OCI-LY7 (cell line): ENCODE measurements around the gene DPH7. TPM values are rescaled to one million over a fixed set of nuclear protein-coding genes. Genes with fewer than 3 reads are reported as not detected.
"Not testable (repeated sequence)": the region's sequence is repeated elsewhere in the genome, so short reads cannot be mapped to it uniquely, and the experiment has no call there.

Experiments
- BruUV-seq: library from RNA; stranded (reverse); fragments of 400-500 nt; replicated peaks from 2 replicates; lab custom pipeline; 2021; lab: Mats Ljungman, UMichigan
- CTCF ChIA-PET: fragments of 300-600 bp; sonication (Branson Sonifier 250); formaldehyde crosslinking; loops from one replicate; lab custom pipeline; 2022; ENCODE audit warnings: antibody characterized with exemption; ENCODE audit not compliant: unreplicated experiment; lab: Charles Lee
- POLR2A ChIA-PET: fragments of 300-600 bp; sonication (Branson Sonifier 250); formaldehyde crosslinking; loops from one replicate; lab custom pipeline; 2022; ENCODE audit warnings: antibody characterized with exemption; lab: Charles Lee
- DNase-seq: peaks from one replicate; pipeline ENCODE4 v3.0.0-alpha.2; 2015; ENCODE audit warnings: low spot score
- H2AFZ ChIP-seq: fragments of 200-600 bp; sonication (generic), shearing (Covaris generic); 2 replicates; pipeline ENCODE4 v1.6.1; 2014; ENCODE audit warnings: mild to moderate bottlenecking, antibody characterized with exemption, low read length, moderate library complexity
- H3K27ac ChIP-seq: fragments of 200-600 bp; sonication (generic); 2 replicates; pipeline ENCODE4 v1.5.1; 2014; ENCODE audit warnings: mixed run types, low read depth, mild to moderate bottlenecking, moderate library complexity, low read length, inconsistent platforms; ENCODE audit not compliant: poor library complexity, severe bottlenecking
- H3K36me3 ChIP-seq: fragments of 200-600 bp; sonication (generic); 2 replicates; pipeline ENCODE4 v1.6.1; 2014; ENCODE audit warnings: mild to moderate bottlenecking, antibody characterized with exemption, low read length, moderate library complexity, mixed read lengths; ENCODE audit not compliant: insufficient read depth
- H3K4me1 ChIP-seq: fragments of 200-600 bp; sonication (generic); 2 replicates; pipeline ENCODE4 v1.5.1; 2014; ENCODE audit warnings: mild to moderate bottlenecking, low read length; ENCODE audit not compliant: insufficient read depth, poor library complexity, severe bottlenecking
- H3K4me2 ChIP-seq: fragments of 200-600 bp; sonication (generic); 2 replicates; pipeline ENCODE4 v1.6.1; 2014; ENCODE audit warnings: mild to moderate bottlenecking, low read length
- H3K4me3 ChIP-seq: fragments of 200-600 bp; sonication (generic); 2 replicates; pipeline ENCODE4 v1.5.1; 2014; ENCODE audit warnings: mild to moderate bottlenecking, low read depth, low read length; ENCODE audit not compliant: poor library complexity, severe bottlenecking
- H3K79me2 ChIP-seq: fragments of 200-600 bp; sonication (generic); 2 replicates; pipeline ENCODE4 v1.6.1; 2016; ENCODE audit warnings: low read depth, mild to moderate bottlenecking, low read length, moderate library complexity, mixed read lengths; ENCODE audit not compliant: insufficient read depth
- H3K9me2 ChIP-seq: fragments of 200-600 bp; sonication (generic); 2 replicates; pipeline ENCODE4 v1.6.1; 2016; ENCODE audit warnings: mild to moderate bottlenecking, low read length, mixed read lengths; ENCODE audit not compliant: insufficient read depth
- H3K9me3 ChIP-seq: fragments of 200-600 bp; sonication (generic); 2 replicates; pipeline ENCODE4 v1.6.1; 2014; ENCODE audit warnings: mild to moderate bottlenecking, mixed run types, low read length, mixed read lengths
- H4K20me1 ChIP-seq: fragments of 200-600 bp; sonication (generic); 2 replicates; pipeline ENCODE4 v1.6.1; 2014; ENCODE audit warnings: mild to moderate bottlenecking, antibody characterized with exemption, low read length, moderate library complexity, mixed read lengths; ENCODE audit not compliant: insufficient read depth
- EZH2phosphoT487 ChIP-seq: fragments of 200-600 bp; sonication (generic); IDR thresholded peaks from 2 replicates; pipeline ENCODE4 v1.6.1; 2018; ENCODE audit warnings: low read depth, borderline replicate concordance, mild to moderate bottlenecking, mixed run types, antibody characterized with exemption, low read length, moderate library complexity, mixed read lengths
- intact Hi-C: fragments of 100-400 bp; cut with micrococcal nuclease; formaldehyde crosslinking; loops from one replicate; pipeline ENCODE4 v1.10.0; 2022; ENCODE audit not compliant: unreplicated experiment
- total RNA-seq, 2 experiments: library from RNA; depleted of rRNA in 1 of 2; stranded (reverse); fragments of >200 nt in 1 of 2; shearing (Covaris generic) in 1 of 2; gene quantifications; 2 replicates each; pipeline ENCODE4 v1.2.3, GENCODE V29; 2014 to 2022
- TF ChIP-seq, protein P1 (sequence below): fragments of 200-600 bp; sonication (generic); conservative IDR thresholded peaks from 2 replicates; pipeline ENCODE4 v1.5.1; 2014; ENCODE audit warnings: mild to moderate bottlenecking, antibody characterized with exemption, low read length, moderate library complexity, mixed read lengths

DPH7 gene
- total RNA-seq, 2 experiments from 2014 or later, result 72.9 to 95.6 TPM

DNA sequence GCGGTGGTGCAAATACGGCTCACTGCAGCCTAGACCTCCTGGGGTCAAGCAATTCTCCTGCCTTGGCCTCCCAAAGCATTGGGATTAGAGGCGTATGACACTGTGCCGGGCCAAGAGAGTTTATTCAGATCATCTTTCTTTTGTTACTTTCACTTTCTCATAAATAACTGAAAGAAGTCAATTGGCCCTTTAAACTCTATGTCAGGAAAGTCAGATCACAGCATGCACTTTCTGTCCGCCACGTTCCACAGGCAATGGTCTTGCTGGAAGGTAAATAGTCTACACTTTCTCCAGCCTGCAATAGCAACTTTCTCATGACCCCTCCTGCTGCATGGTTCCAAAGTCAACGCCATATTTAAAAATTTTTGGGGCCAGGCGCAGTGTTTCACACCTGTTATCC lies 20.2 kb upstream of the DPH7 start:
- Histone ChIP-seq H4K20me1 (no peaks in the 10 kb centered on the region), H3K4me1 (peaks cover 11% of the 10 kb centered on the region), H3K9me3 (no peaks in the 10 kb centered on the region), H3K79me2 (no peaks in the 10 kb centered on the region), H3K27ac (no peak overlapping the region), H3K9me2 (no peaks in the 10 kb centered on the region), H2AFZ (no peak overlapping the region), H3K36me3 (no peaks in the 10 kb centered on the region), H3K4me2 (no peak overlapping the region), H3K4me3 (no peak overlapping the region)
- TF ChIP-seq EZH2phosphoT487, result no peak
- TF ChIP-seq, protein P1, sequence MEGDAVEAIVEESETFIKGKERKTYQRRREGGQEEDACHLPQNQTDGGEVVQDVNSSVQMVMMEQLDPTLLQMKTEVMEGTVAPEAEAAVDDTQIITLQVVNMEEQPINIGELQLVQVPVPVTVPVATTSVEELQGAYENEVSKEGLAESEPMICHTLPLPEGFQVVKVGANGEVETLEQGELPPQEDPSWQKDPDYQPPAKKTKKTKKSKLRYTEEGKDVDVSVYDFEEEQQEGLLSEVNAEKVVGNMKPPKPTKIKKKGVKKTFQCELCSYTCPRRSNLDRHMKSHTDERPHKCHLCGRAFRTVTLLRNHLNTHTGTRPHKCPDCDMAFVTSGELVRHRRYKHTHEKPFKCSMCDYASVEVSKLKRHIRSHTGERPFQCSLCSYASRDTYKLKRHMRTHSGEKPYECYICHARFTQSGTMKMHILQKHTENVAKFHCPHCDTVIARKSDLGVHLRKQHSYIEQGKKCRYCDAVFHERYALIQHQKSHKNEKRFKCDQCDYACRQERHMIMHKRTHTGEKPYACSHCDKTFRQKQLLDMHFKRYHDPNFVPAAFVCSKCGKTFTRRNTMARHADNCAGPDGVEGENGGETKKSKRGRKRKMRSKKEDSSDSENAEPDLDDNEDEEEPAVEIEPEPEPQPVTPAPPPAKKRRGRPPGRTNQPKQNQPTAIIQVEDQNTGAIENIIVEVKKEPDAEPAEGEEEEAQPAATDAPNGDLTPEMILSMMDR, result no peak
- no TSS peak for BruUV-seq
- intact Hi-C loops, result no loop called here
- ChIA-PET POLR2A (no interaction called here), CTCF (no interaction called here)
- DNase-seq, result no peak

DNA sequence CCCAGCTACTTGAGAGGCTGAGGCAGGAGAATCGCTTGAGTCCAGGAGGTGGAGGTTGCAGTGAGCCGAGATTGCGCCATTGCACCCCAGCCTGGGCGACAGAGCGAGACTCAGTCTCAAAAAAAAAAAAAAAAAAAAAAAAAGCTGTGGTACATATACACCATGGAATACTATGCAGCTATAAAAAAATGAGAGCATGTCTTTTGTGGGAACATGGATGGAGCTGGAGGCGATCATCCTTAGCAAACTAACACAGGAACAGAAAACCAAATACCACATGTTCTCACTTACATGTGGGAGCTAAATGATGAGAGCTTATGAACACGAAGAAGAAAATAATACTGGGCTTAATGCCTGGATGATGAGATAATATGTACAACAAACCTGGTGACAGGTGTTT lies 17.9 kb upstream of the DPH7 start:
- H3K4me3 ChIP-seq, DNase-seq, H3K9me3 ChIP-seq, H2AFZ ChIP-seq, BruUV-seq, H3K9me2 ChIP-seq, H3K79me2 ChIP-seq, H3K4me1 ChIP-seq, H3K4me2 ChIP-seq, H3K27ac ChIP-seq, CTCF ChIA-PET, H3K36me3 ChIP-seq, intact Hi-C loops, H4K20me1 ChIP-seq: not testable (repeated sequence)
- POLR2A ChIA-PET, result interaction anchor here (0.7 kb wide), 1 partner anchor 17 kb away, joined by 3 read pairs; no protein-coding TSS in a partner anchor

DNA sequence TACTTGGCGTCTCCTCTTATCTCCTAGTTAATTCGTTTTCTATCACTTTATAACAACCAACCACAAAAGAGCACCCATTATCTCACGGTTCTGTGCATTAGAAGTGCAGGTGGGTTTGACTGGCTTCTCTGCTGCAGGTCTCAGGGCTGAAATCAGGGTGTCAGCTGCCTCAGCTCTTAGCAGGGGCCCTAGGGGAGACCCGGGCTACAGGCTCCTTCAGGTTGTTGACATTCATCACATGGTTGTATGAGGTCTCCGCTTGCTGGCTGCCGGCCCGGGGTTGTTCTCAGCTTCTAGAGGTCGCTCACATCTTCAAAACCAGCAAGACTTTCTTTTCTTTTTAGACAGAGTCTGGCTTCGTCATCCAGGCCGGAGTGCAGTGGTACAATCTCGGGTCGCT lies 14.5 kb upstream of the DPH7 start:
- CTCF ChIA-PET, result no interaction called here
- Histone ChIP-seq H3K4me3 (no peak overlapping the region), H3K9me3 (no peaks in the 10 kb centered on the region), H4K20me1 (peaks cover 8% of the 10 kb centered on the region), H3K36me3 (peaks cover 12% of the 10 kb centered on the region), H3K79me2 (peaks cover 15% of the 10 kb centered on the region; the same call in 1 of the 2 replicates), H2AFZ (no peak overlapping the region), H3K27ac (no peak overlapping the region), H3K9me2 (no peaks in the 10 kb centered on the region), H3K4me2 (no peak overlapping the region), H3K4me1 (peaks cover 13% of the 10 kb centered on the region)
- TF ChIP-seq, protein P1, result no peak
- TF ChIP-seq EZH2phosphoT487, result no peak
- intact Hi-C loops, result no loop called here
- no peak for DNase-seq
- POLR2A ChIA-PET, result no interaction called here
- no TSS peak for BruUV-seq
